ENCODE measurements around the gene CAV1. TPM values are rescaled to one million over a fixed set of nuclear protein-coding genes. Genes with fewer than 3 reads are reported as not detected.

CAV1 gene
- total RNA-seq, 1 donor from 2014 or later = 502 TPM

GRCh38 chr7:116601426-116601825 is 76.6 kb downstream of the CAV1 start:
- no peak for DNase-seq (ENCODE audit: extremely low spot score, unreplicated experiment)
- Mint-ChIP-seq H3K36me3 (ENCODE audit: unreplicated experiment) (no peaks in the 10 kb centered on the region), H3K9me3 (ENCODE audit: unreplicated experiment) (no peaks in the 10 kb centered on the region), H3K4me3 (ENCODE audit: unreplicated experiment) (no peak overlapping the region), H3K4me1 (ENCODE audit: unreplicated experiment) (no peaks in the 10 kb centered on the region), H3K27me3 (ENCODE audit: unreplicated experiment) (no peaks in the 10 kb centered on the region), H3K27ac (ENCODE audit: unreplicated experiment) (no peak overlapping the region)
- TF ChIP-seq CTCF (IDR thresholded peaks at IDR 0.05) = no peak

GRCh38 chr7:116607299-116607698 is 82.5 kb downstream of the CAV1 start:
- no peak for TF ChIP-seq CTCF (IDR thresholded peaks at IDR 0.05)
- Mint-ChIP-seq H3K9me3 (ENCODE audit: unreplicated experiment) (no peaks in the 10 kb centered on the region), H3K36me3 (ENCODE audit: unreplicated experiment) (no peaks in the 10 kb centered on the region), H3K27me3 (ENCODE audit: unreplicated experiment) (no peaks in the 10 kb centered on the region), H3K27ac (ENCODE audit: unreplicated experiment) (no peak overlapping the region), H3K4me3 (ENCODE audit: unreplicated experiment) (no peak overlapping the region), H3K4me1 (ENCODE audit: unreplicated experiment) (no peaks in the 10 kb centered on the region)
- DNase-seq (ENCODE audit: extremely low spot score, unreplicated experiment) = no peak

- Mint-ChIP-seq H3K27me3 (ENCODE audit: unreplicated experiment) (no peaks in the 10 kb centered on the region), H3K27ac (ENCODE audit: unreplicated experiment) (no peak overlapping the region), H3K4me1 (ENCODE audit: unreplicated experiment) (no peaks in the 10 kb centered on the region), H3K4me3 (ENCODE audit: unreplicated experiment) (no peak overlapping the region), H3K9me3 (ENCODE audit: unreplicated experiment) (no peaks in the 10 kb centered on the region), H3K36me3 (ENCODE audit: unreplicated experiment) (no peaks in the 10 kb centered on the region)
- DNase-seq (ENCODE audit: extremely low spot score, unreplicated experiment) = no peak
- TF ChIP-seq CTCF (IDR thresholded peaks at IDR 0.05) = no peak
These were observed 85.4 kb downstream of the CAV1 start for GRCh38 chr7:116610210-116610609.

- Mint-ChIP-seq H3K9me3 (ENCODE audit: unreplicated experiment) (no peaks in the 10 kb centered on the region), H3K27me3 (ENCODE audit: unreplicated experiment) (no peaks in the 10 kb centered on the region), H3K27ac (ENCODE audit: unreplicated experiment) (no peak overlapping the region), H3K4me3 (ENCODE audit: unreplicated experiment) (no peak overlapping the region), H3K4me1 (ENCODE audit: unreplicated experiment) (no peaks in the 10 kb centered on the region), H3K36me3 (ENCODE audit: unreplicated experiment) (no peaks in the 10 kb centered on the region)
- DNase-seq (ENCODE audit: extremely low spot score, unreplicated experiment) = no peak
- no peak for TF ChIP-seq CTCF (IDR thresholded peaks at IDR 0.05)
These were observed 85.9 kb downstream of the CAV1 start for GRCh38 chr7:116610721-116611120.

Other genes with a start within 250 kb of the CAV1 start
- gene CAV2, start 25.3 kb upstream of the CAV1 start, total RNA-seq = 81.6 and 86.8 TPM in 2 replicates
- gene MET, start 147.2 kb downstream of the CAV1 start, total RNA-seq = 55.4 and 59.4 TPM in 2 replicates

All from osteocyte (in vitro differentiated cells).